Bronchial epithelial cell (primary cell): Measurements from ENCODE around the gene BOC. TPM values are rescaled to one million over a fixed set of nuclear protein-coding genes. Genes with fewer than 3 reads are reported as not detected.
A peak's percentile ranks its signal among the peaks of the same experiment; 100 is the strongest.

Experiments used
- DNase-seq: peaks from one replicate; pipeline ENCODE4 v3.0.0-alpha.2; 2010; ENCODE audit warnings: low read depth
- FAIRE-seq: peaks from 2 replicates; lab custom pipeline; 2011; peaks lifted over from hg19 to GRCh38; lab: Jason Lieb, UNC
- H3K27me3 ChIP-seq: 2 replicates; pipeline ENCODE4 v1.5.1; 2011; ENCODE audit warnings: low read length; ENCODE audit not compliant: control insufficient read depth, insufficient read depth
- H3K36me3 ChIP-seq: 2 replicates; pipeline ENCODE4 v1.5.1; 2011; ENCODE audit warnings: low read length; ENCODE audit not compliant: control insufficient read depth, insufficient read depth
- H3K4me3 ChIP-seq: 2 replicates; pipeline ENCODE4 v1.5.1; 2011; ENCODE audit warnings: mild to moderate bottlenecking, low read depth, low read length, control low read depth
- CTCF ChIP-seq: IDR thresholded peaks from 2 replicates; pipeline ENCODE4 v1.5.1; 2011; ENCODE audit warnings: mild to moderate bottlenecking, moderate library complexity, low read length, control low read depth, inconsistent platforms; ENCODE audit not compliant: insufficient read depth, severe bottlenecking
- total RNA-seq: library from RNA; depleted of rRNA; stranded (reverse); fragments of >200 nt; gene quantifications from 2 replicates; pipeline ENCODE4 v1.2.1, GENCODE V29; 2014

BOC gene
- total RNA-seq, 1 donor from 2014 or later, result 1.3 TPM

GRCh38 chr3:113275929-113276750 lies 64.8 kb downstream of the BOC start:
- no peaks in the 10 kb centered on the region for H3K36me3 ChIP-seq
- H3K27me3 ChIP-seq, result no peaks in the 10 kb centered on the region
- no peak overlapping the region for H3K4me3 ChIP-seq
- no peak for FAIRE-seq
- TF ChIP-seq CTCF, result no peak
- DNase-seq, result peak; percentile 21

- FAIRE-seq (no peak), DNase-seq (no peak)
- no peak overlapping the region for H3K4me3 ChIP-seq
- TF ChIP-seq CTCF, result no peak
- H3K27me3 ChIP-seq, result no peaks in the 10 kb centered on the region
- no peaks in the 10 kb centered on the region for H3K36me3 ChIP-seq
Observed at GRCh38 chr3:113276751-113277080, 65.4 kb downstream of the BOC start.

- Histone ChIP-seq H3K36me3 (no peaks in the 10 kb centered on the region), H3K27me3 (no peaks in the 10 kb centered on the region), H3K4me3 (no peak overlapping the region)
- no peak for TF ChIP-seq CTCF
- FAIRE-seq, result no peak
- no peak for DNase-seq
Observed at GRCh38 chr3:113277414-113277813, 66.1 kb downstream of the BOC start.

GRCh38 chr3:113277941-113278598 lies 66.7 kb downstream of the BOC start:
- no peaks in the 10 kb centered on the region for H3K27me3 ChIP-seq
- FAIRE-seq (peak; percentile 64), DNase-seq (no peak)
- no peak overlapping the region for H3K4me3 ChIP-seq
- no peaks in the 10 kb centered on the region for H3K36me3 ChIP-seq
- TF ChIP-seq CTCF, result peak; percentile 41

- no peak overlapping the region for H3K4me3 ChIP-seq
- no peak for DNase-seq
- no peaks in the 10 kb centered on the region for H3K36me3 ChIP-seq
- no peak for FAIRE-seq
- no peaks in the 10 kb centered on the region for H3K27me3 ChIP-seq
- no peak for TF ChIP-seq CTCF
Observed at GRCh38 chr3:113278599-113278955, 67.2 kb downstream of the BOC start.

GRCh38 chr3:113279686-113280085 lies 68.3 kb downstream of the BOC start:
- no peaks in the 10 kb centered on the region for H3K27me3 ChIP-seq
- no peak overlapping the region for H3K4me3 ChIP-seq
- H3K36me3 ChIP-seq, result no peaks in the 10 kb centered on the region
- DNase-seq (no peak), FAIRE-seq (no peak)
- no peak for TF ChIP-seq CTCF
